Natural killer cell (primary cell): Measurements from ENCODE around the gene DNAH11. TPM values are rescaled to one million over a fixed set of nuclear protein-coding genes. Genes with fewer than 3 reads are reported as not detected.

Experiments
- ATAC-seq, 3 donors: fragments of 150-1000 bp in 2 of 3; fragments of 200-7000 bp in 1 of 3; cut with Tn5 transposase; 1 replicate in 1 of 3; 2 replicates in 2 of 3; pipeline ENCODE4 v1.10.0; 2021; ENCODE audit warnings: mild to moderate bottlenecking in 2 of 3, moderate library complexity in 2 of 3
- DNase-seq, 2 donors: peaks; one replicate each; pipeline versions ENCODE4 v3.0.0 to v3.0.0-alpha.2; 2013 to 2021; ENCODE audit warnings: mixed read lengths in 1 of 2
- H3K27ac ChIP-seq: one replicate; pipeline ENCODE4 v1.5.1; 2013; ENCODE audit warnings: mild to moderate bottlenecking, low read length
- H3K27me3 ChIP-seq: one replicate; pipeline ENCODE4 v1.6.1; 2013; ENCODE audit warnings: low read length; ENCODE audit not compliant: control insufficient read depth, insufficient read depth
- H3K36me3 ChIP-seq: one replicate; pipeline ENCODE4 v1.6.1; 2013; ENCODE audit warnings: low read length; ENCODE audit not compliant: control insufficient read depth, insufficient read depth
- H3K4me1 ChIP-seq: one replicate; pipeline ENCODE4 v1.6.1; 2013; ENCODE audit warnings: low read length; ENCODE audit not compliant: control insufficient read depth, insufficient read depth
- H3K4me3 ChIP-seq: one replicate; pipeline ENCODE4 v1.5.1; 2013; ENCODE audit warnings: low read length
- H3K9me3 ChIP-seq: one replicate; pipeline ENCODE4 v1.6.1; 2013; ENCODE audit warnings: low read length; ENCODE audit not compliant: control insufficient read depth, insufficient read depth
- H3K27ac Mint-ChIP-seq, 2 donors: one replicate each; pipeline ENCODE4 v1.8.0; 2022; ENCODE audit warnings: mild to moderate bottlenecking in 2 of 2, mixed read lengths in 2 of 2, moderate library complexity in 1 of 2
- H3K27me3 Mint-ChIP-seq, 2 donors: one replicate each; pipeline ENCODE4 v1.8.0; 2022; ENCODE audit warnings: low read depth in 2 of 2, mixed read lengths in 2 of 2
- H3K36me3 Mint-ChIP-seq: one replicate; pipeline ENCODE4 v1.8.0; 2022; ENCODE audit warnings: mixed read lengths
- H3K4me1 Mint-ChIP-seq, 2 donors: one replicate each; pipeline ENCODE4 v1.8.0; 2022; ENCODE audit warnings: mixed read lengths in 2 of 2
- H3K4me3 Mint-ChIP-seq: one replicate; pipeline ENCODE4 v1.8.0; 2022; ENCODE audit warnings: mild to moderate bottlenecking, moderate library complexity, mixed read lengths
- H3K9me3 Mint-ChIP-seq, 2 donors: one replicate each; pipeline ENCODE4 v1.8.0; 2022; ENCODE audit warnings: mixed read lengths in 2 of 2
- WGBS: methylation state at CpG from one replicate; pipeline ENCODE4 v1.1.7; 2013; ENCODE audit warnings: missing lambda C conversion rate; ENCODE audit not compliant: insufficient coverage; 5-methylcytosine and 5-hydroxymethylcytosine counted together
- intact Hi-C: fragments of 100-400 bp; cut with micrococcal nuclease; formaldehyde crosslinking; loops from one replicate; pipeline ENCODE4 v1.14.2; 2022
- total RNA-seq, 4 donors: library from RNA; stranded (reverse); fragments of 120-200 nt in 1 of 4; gene quantifications; one replicate each; pipeline versions ENCODE4 v1.2.3 to v1.2.4, GENCODE V29; 2013 to 2022
- TF ChIP-seq, protein P1 (sequence below): fragments of 200-600 bp; IDR thresholded peaks from one replicate; pipeline ENCODE4 v1.8.0; 2022; ENCODE audit warnings: antibody characterized with exemption

The DNAH11 gene
- total RNA-seq, 3 donors from 2014 or later (not counting 1 experiment from before 2014, with no cell fraction given), result 0.09 to 0.48 (median 0.39) TPM

GRCh38 chr7:21708096-21708495 lies 165.3 kb downstream of the DNAH11 start:
- TF ChIP-seq, protein P1, sequence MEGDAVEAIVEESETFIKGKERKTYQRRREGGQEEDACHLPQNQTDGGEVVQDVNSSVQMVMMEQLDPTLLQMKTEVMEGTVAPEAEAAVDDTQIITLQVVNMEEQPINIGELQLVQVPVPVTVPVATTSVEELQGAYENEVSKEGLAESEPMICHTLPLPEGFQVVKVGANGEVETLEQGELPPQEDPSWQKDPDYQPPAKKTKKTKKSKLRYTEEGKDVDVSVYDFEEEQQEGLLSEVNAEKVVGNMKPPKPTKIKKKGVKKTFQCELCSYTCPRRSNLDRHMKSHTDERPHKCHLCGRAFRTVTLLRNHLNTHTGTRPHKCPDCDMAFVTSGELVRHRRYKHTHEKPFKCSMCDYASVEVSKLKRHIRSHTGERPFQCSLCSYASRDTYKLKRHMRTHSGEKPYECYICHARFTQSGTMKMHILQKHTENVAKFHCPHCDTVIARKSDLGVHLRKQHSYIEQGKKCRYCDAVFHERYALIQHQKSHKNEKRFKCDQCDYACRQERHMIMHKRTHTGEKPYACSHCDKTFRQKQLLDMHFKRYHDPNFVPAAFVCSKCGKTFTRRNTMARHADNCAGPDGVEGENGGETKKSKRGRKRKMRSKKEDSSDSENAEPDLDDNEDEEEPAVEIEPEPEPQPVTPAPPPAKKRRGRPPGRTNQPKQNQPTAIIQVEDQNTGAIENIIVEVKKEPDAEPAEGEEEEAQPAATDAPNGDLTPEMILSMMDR, result no peak
- no peaks in the 10 kb centered on the region for H3K27me3 Mint-ChIP-seq

GRCh38 chr7:21717323-21717722 lies 174.5 kb downstream of the DNAH11 start:
- Histone ChIP-seq H3K4me1 (no peaks in the 10 kb centered on the region), H3K27me3 (peaks cover 4% of the 10 kb centered on the region), H3K36me3 (no peaks in the 10 kb centered on the region), H3K4me3 (no peak overlapping the region), H3K9me3 (no peaks in the 10 kb centered on the region), H3K27ac (no peak overlapping the region)
- Mint-ChIP-seq H3K4me1 (no peaks in the 10 kb centered on the region), H3K27me3 (peaks cover 7 to 37% of the 10 kb centered on the region in 2 donors), H3K9me3 (no peaks in the 10 kb centered on the region), H3K36me3 (no peaks in the 10 kb centered on the region), H3K4me3 (no peak overlapping the region), H3K27ac (no peak overlapping the region)
- DNase-seq, result no peak
- TF ChIP-seq, protein P1, result no peak
- 89% methylated on average over 5 of the region's 5 CpGs for WGBS
- intact Hi-C loops, result no loop called here
- no peak for ATAC-seq

More at GRCh38 chr7:21708096-21708495, 165.3 kb downstream of the DNAH11 start:
- H3K9me3 ChIP-seq, result no peaks in the 10 kb centered on the region
- no peak overlapping the region for H3K4me3 ChIP-seq
- DNase-seq (no peak), ATAC-seq (no peak)
- H3K4me3 Mint-ChIP-seq, result no peak overlapping the region
- H3K27me3 ChIP-seq, result no peaks in the 10 kb centered on the region
- no peaks in the 10 kb centered on the region for H3K36me3 ChIP-seq
- intact Hi-C loops, result no loop called here
- no peaks in the 10 kb centered on the region for H3K9me3 Mint-ChIP-seq
- no peak overlapping the region for H3K27ac Mint-ChIP-seq
- 89% methylated on average over 6 of the region's 6 CpGs for WGBS
- no peaks in the 10 kb centered on the region for H3K4me1 ChIP-seq
- H3K36me3 Mint-ChIP-seq, result no peaks in the 10 kb centered on the region
- H3K27ac ChIP-seq, result no peak overlapping the region
- peaks cover 0 to 2% of the 10 kb centered on the region in 2 donors for H3K4me1 Mint-ChIP-seq

- no peak overlapping the region for H3K4me3 ChIP-seq
- ATAC-seq, result no peak
- no peak for DNase-seq
- H3K36me3 ChIP-seq, result no peaks in the 10 kb centered on the region
- intact Hi-C loops, result no loop called here
- no peaks in the 10 kb centered on the region for H3K36me3 Mint-ChIP-seq
- H3K4me1 ChIP-seq, result no peaks in the 10 kb centered on the region
- no peak overlapping the region for H3K27ac ChIP-seq
- peaks cover 1% of the 10 kb centered on the region for H3K27me3 ChIP-seq
- H3K9me3 Mint-ChIP-seq, result no peaks in the 10 kb centered on the region
- no peaks in the 10 kb centered on the region for H3K9me3 ChIP-seq
- TF ChIP-seq, protein P1, result no peak
- H3K27ac Mint-ChIP-seq, result no peak overlapping the region
- H3K4me1 Mint-ChIP-seq, result no peaks in the 10 kb centered on the region
- H3K4me3 Mint-ChIP-seq, result no peak overlapping the region
- peaks cover 5 to 37% of the 10 kb centered on the region in 2 donors for H3K27me3 Mint-ChIP-seq
Observed at GRCh38 chr7:21718391-21718790, 175.6 kb downstream of the DNAH11 start.

- Mint-ChIP-seq H3K27ac (no peak overlapping the region), H3K36me3 (no peaks in the 10 kb centered on the region), H3K4me3 (no peak overlapping the region), H3K27me3 (peaks cover 0 to 39% of the 10 kb centered on the region in 2 donors), H3K9me3 (no peaks in the 10 kb centered on the region), H3K4me1 (no peaks in the 10 kb centered on the region)
- Histone ChIP-seq H3K36me3 (no peaks in the 10 kb centered on the region), H3K4me1 (no peaks in the 10 kb centered on the region), H3K9me3 (no peaks in the 10 kb centered on the region), H3K27ac (no peak overlapping the region), H3K4me3 (no peak overlapping the region), H3K27me3 (no peaks in the 10 kb centered on the region)
- TF ChIP-seq, protein P1, result no peak
- intact Hi-C loops, result no loop called here
- WGBS, result 78% methylated on average over 10 of the region's 10 CpGs
- ATAC-seq (no peak), DNase-seq (no peak)
Observed at GRCh38 chr7:21719846-21720245, 177.0 kb downstream of the DNAH11 start.
